GM19397 (cell line): ENCODE data around the gene DNM3.

ENCODE experiments used
- ATAC-seq: cut with Tn5 transposase; IDR thresholded peaks from one replicate; pipeline ENCODE4 v1.9.1; 2021; ENCODE audit warnings: mild to moderate bottlenecking, moderate library complexity; ENCODE audit not compliant: unreplicated experiment

DNM3 gene

GRCh38 chr1:172086137-172086536, 244.8 kb downstream of the DNM3 start:
- ATAC-seq: no peak

GRCh38 chr1:172088256-172088655, 247.0 kb downstream of the DNM3 start:
- no peak for ATAC-seq

GRCh38 chr1:172089768-172090510, 248.6 kb downstream of the DNM3 start:
- no peak for ATAC-seq

- ATAC-seq: no peak
Measured at GRCh38 chr1:172090511-172090817, 249.2 kb downstream of the DNM3 start.

GRCh38 chr1:172095846-172096245, 254.5 kb downstream of the DNM3 start:
- ATAC-seq: no peak

- ATAC-seq: no peak
Measured at GRCh38 chr1:172105230-172105629, 263.9 kb downstream of the DNM3 start.

- no peak for ATAC-seq
Measured at GRCh38 chr1:172107316-172107975, 266.1 kb downstream of the DNM3 start.

GRCh38 chr1:172108161-172108893, 267.0 kb downstream of the DNM3 start:
- no peak for ATAC-seq

- ATAC-seq: no peak
Measured at GRCh38 chr1:172109359-172109758, 268.1 kb downstream of the DNM3 start.

GRCh38 chr1:172112576-172112975, 271.3 kb downstream of the DNM3 start:
- no peak for ATAC-seq

- ATAC-seq: no peak
Measured at GRCh38 chr1:172117800-172118199, 276.5 kb downstream of the DNM3 start.

GRCh38 chr1:172118618-172119017, 277.3 kb downstream of the DNM3 start:
- no peak for ATAC-seq

GRCh38 chr1:172119184-172119583, 277.9 kb downstream of the DNM3 start:
- no peak for ATAC-seq

- no peak for ATAC-seq
Measured at GRCh38 chr1:172120381-172120780, 279.1 kb downstream of the DNM3 start.

- no peak for ATAC-seq
Measured at GRCh38 chr1:172121081-172121717, 279.9 kb downstream of the DNM3 start.

- ATAC-seq: no peak
Measured at GRCh38 chr1:172122381-172122780, 281.1 kb downstream of the DNM3 start.

- no peak for ATAC-seq
Measured at GRCh38 chr1:172125250-172125649, 284.0 kb downstream of the DNM3 start.

- ATAC-seq: no peak
Measured at GRCh38 chr1:172125812-172126430, 284.6 kb downstream of the DNM3 start.

GRCh38 chr1:172132836-172133235, 291.5 kb downstream of the DNM3 start:
- ATAC-seq: no peak

- no peak for ATAC-seq
Measured at GRCh38 chr1:172134087-172134731, 292.9 kb downstream of the DNM3 start.
